K562 (cell line): ENCODE data around the gene NPTXR. TPM values are rescaled to one million over a fixed set of nuclear protein-coding genes. Genes with fewer than 3 reads are reported as not detected.

Experiments used
- ATF1 ChIP-seq, 2 experiments: fragments of 450-650 bp in 1 of 2; IDR thresholded peaks; 2 replicates each; pipeline ENCODE4 v1.6.1; 2016; ENCODE audit warnings: missing compliant biosample characterization in 1 of 2, missing genetic modification characterization in 1 of 2
- C11orf30 ChIP-seq: fragments of 450-650 bp; IDR thresholded peaks from 2 replicates; pipeline ENCODE4 v1.6.1; 2016; ENCODE audit warnings: low read depth, mild to moderate bottlenecking
- FOXA1 ChIP-seq: fragments of 450-650 bp; IDR thresholded peaks from 2 replicates; pipeline ENCODE4 v1.6.1; 2016; ENCODE audit warnings: mild to moderate bottlenecking, borderline replicate concordance
- FUS ChIP-seq: fragments of 200-400 bp; formaldehyde crosslinking; optimal IDR thresholded peaks from 2 replicates; pipeline ENCODE3; 2017; ENCODE audit warnings: low read depth, low read length
- MBD2 ChIP-seq: sonication (generic); IDR thresholded peaks from 2 replicates; pipeline ENCODE4 v1.6.1; 2016; ENCODE audit warnings: low read depth, borderline replicate concordance
- NFYB ChIP-seq: IDR thresholded peaks from 2 replicates; pipeline ENCODE4 v1.6.1; 2011; ENCODE audit warnings: mild to moderate bottlenecking, moderate library complexity; ENCODE audit not compliant: insufficient read length; ENCODE audit errors: extremely low read depth
- POLR2G ChIP-seq: fragments of 200-400 bp; formaldehyde crosslinking; IDR thresholded peaks from 2 replicates; pipeline ENCODE4 v1.6.1; 2017; ENCODE audit warnings: low read depth, mild to moderate bottlenecking, antibody characterized with exemption, low read length, moderate library complexity
- RHOXF2B ChIP-seq: fragments of 250-450 bp; sonication (Bioruptor Pico); conservative IDR thresholded peaks from 2 replicates; pipeline ENCODE4 v1.5.1; 2021
- SMARCA4 ChIP-seq: fragments of 450-650 bp; IDR thresholded peaks from 2 replicates; pipeline ENCODE4 v1.6.1; 2016
- SMARCC2 ChIP-seq: fragments of 450-650 bp; IDR thresholded peaks from 2 replicates; pipeline ENCODE4 v1.6.1; 2017; ENCODE audit warnings: antibody characterized with exemption, moderate library complexity, mild to moderate bottlenecking, low read depth
- TCF3 ChIP-seq: sonication (generic); formaldehyde crosslinking; IDR thresholded peaks from 2 replicates; pipeline ENCODE4 v1.4.0; 2020; ENCODE audit warnings: mild to moderate bottlenecking, missing genetic modification reagents
- ZBTB17 ChIP-seq: fragments of 450-650 bp; formaldehyde crosslinking; IDR thresholded peaks from 2 replicates; pipeline ENCODE4 v1.4.0; 2020; ENCODE audit warnings: mild to moderate bottlenecking
- ZNF57 ChIP-seq: fragments of 450-650 bp; formaldehyde crosslinking; IDR thresholded peaks from 2 replicates; pipeline ENCODE4 v1.4.0; 2020; ENCODE audit warnings: mild to moderate bottlenecking, moderate library complexity
- ZSCAN29 ChIP-seq: fragments of 450-650 bp; IDR thresholded peaks from 2 replicates; pipeline ENCODE4 v1.6.1; 2017
- polyA plus RNA-seq, 8 experiments: library from polyadenylated mRNA; depleted of rRNA in 4 of 8; stranded (reverse) in 5 of 8; unstranded in 3 of 8; fragments of >200 nt; fragmentation: Nextera tagmentation in 2 of 8; fragmentation: Illumina TruSeq in 1 of 8; extraction: Ambion mirVana in 2 of 8; extraction: Trizol in 1 of 8; gene quantifications; 2 replicates each; pipeline versions ENCODE4 v1.2.1 to v1.2.3, GENCODE V29; 2011 to 2014; ENCODE audit warnings: inconsistent platforms in 1 of 8, missing spikeins in 1 of 8
- total RNA-seq, 7 experiments: library from RNA; depleted of rRNA in 6 of 7; stranded (reverse); fragments of >200 nt in 6 of 7; fragmentation: Illumina TruSeq in 2 of 7; extraction: Trizol in 2 of 7; gene quantifications; 2 replicates each; pipeline versions ENCODE4 v1.2.1 to v1.2.3, GENCODE V29; 2011 to 2021; ENCODE audit warnings: low replicate concordance in 1 of 7
- TF ChIP-seq, protein P1 (sequence below), 2 experiments: fragments of 450-650 bp in 1 of 2; sonication (generic) in 1 of 2; formaldehyde crosslinking in 1 of 2; IDR thresholded peaks; 2 replicates each; pipeline versions ENCODE4 v1.7.1 to v1.9.0; 2016 to 2022; ENCODE audit warnings: inconsistent platforms in 1 of 2, mild to moderate bottlenecking in 1 of 2, missing genetic modification reagents in 1 of 2

The NPTXR gene
- total and polyA plus RNA-seq, 9 of the 15 experiments (the other 6 are each of a cell fraction or from before 2014, with no cell fraction given), result 0.01 to 3.1 (median 1.1) TPM

DNA sequence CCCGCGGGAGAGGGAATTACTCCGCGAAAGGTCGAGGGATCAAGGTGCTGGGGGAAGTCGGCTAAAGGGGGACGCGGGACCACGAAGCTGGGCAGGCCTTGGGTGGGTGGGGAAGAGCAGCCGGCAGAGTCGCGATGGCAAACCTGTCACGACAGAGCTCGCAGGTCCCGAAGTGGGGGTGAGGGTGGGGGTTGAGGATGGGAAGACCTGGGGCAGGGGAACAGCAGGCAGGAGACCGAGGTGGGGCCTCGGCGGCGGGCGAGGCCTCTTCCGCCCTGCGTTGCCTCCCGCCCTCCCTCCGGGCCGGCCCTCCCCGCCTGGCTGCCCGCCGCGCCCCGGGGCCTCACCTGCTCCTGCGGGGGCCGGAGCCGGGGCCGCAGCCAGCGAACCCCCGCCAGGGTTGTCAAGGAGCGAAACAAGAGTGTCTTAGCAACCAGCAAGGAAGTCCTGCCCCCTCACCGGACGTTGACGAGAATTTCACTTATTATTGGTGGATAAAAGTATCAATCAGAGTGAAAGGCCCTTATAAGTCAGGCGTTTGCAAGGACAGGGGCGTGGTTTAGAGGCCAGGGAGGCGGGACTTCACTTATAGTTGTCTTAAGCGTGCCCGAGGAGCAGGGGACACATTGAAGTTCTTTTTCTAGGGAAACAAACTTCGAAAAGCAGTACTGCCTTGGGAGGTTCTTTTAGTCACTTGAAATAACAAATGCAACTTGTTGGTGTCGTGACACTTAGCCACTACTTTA lies 49.9 kb downstream of the NPTXR start, which contains the start of gene DNAL4 (continued):
- TF ChIP-seq, protein P1, sequence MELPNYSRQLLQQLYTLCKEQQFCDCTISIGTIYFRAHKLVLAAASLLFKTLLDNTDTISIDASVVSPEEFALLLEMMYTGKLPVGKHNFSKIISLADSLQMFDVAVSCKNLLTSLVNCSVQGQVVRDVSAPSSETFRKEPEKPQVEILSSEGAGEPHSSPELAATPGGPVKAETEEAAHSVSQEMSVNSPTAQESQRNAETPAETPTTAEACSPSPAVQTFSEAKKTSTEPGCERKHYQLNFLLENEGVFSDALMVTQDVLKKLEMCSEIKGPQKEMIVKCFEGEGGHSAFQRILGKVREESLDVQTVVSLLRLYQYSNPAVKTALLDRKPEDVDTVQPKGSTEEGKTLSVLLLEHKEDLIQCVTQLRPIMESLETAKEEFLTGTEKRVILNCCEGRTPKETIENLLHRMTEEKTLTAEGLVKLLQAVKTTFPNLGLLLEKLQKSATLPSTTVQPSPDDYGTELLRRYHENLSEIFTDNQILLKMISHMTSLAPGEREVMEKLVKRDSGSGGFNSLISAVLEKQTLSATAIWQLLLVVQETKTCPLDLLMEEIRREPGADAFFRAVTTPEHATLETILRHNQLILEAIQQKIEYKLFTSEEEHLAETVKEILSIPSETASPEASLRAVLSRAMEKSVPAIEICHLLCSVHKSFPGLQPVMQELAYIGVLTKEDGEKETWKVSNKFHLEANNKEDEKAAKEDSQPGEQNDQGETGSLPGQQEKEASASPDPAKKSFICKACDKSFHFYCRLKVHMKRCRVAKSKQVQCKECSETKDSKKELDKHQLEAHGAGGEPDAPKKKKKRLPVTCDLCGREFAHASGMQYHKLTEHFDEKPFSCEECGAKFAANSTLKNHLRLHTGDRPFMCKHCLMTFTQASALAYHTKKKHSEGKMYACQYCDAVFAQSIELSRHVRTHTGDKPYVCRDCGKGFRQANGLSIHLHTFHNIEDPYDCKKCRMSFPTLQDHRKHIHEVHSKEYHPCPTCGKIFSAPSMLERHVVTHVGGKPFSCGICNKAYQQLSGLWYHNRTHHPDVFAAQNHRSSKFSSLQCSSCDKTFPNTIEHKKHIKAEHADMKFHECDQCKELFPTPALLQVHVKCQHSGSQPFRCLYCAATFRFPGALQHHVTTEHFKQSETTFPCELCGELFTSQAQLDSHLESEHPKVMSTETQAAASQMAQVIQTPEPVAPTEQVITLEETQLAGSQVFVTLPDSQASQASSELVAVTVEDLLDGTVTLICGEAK (IDR thresholded peaks at IDR 0.05), result peak; percentile 93
- TF ChIP-seq, protein P1 (CRISPR knock-in tag; IDR thresholded peaks at IDR 0.05), result no peak
- TF ChIP-seq ZSCAN29, result no peak
- TF ChIP-seq TCF3 (CRISPR knock-in tag), result no peak
- TF ChIP-seq POLR2G, result peak; percentile 71
- TF ChIP-seq ATF1 (CRISPR knock-in tag; IDR thresholded peaks at IDR 0.05), result no peak
- peak; percentile 60 for TF ChIP-seq ATF1 (tag; IDR thresholded peaks at IDR 0.05)
- TF ChIP-seq MBD2, result peak; percentile 54; the same call in 1 of the 2 replicates
- TF ChIP-seq SMARCC2, result no peak
- no peak for TF ChIP-seq SMARCA4
- TF ChIP-seq ZNF57 (CRISPR knock-in tag), result no peak
- no peak for TF ChIP-seq ZBTB17 (CRISPR knock-in tag)
- TF ChIP-seq NFYB, result peak; percentile 51
- no peak for TF ChIP-seq RHOXF2B
- TF ChIP-seq C11orf30, result no peak
- TF ChIP-seq FOXA1, result no peak
- TF ChIP-seq FUS, result no peak
